Tongue (tissue), 2 donors: ENCODE results near the gene ULK4. TPM values are rescaled to one million over a fixed set of nuclear protein-coding genes. Genes with fewer than 3 reads are reported as not detected.

Experiments
- small RNA-seq: library from RNA; depleted of rRNA; stranded (forward); fragments of <200 nt; gene quantifications from one replicate; pipeline ENCODE3, GENCODE V24; 2014; ENCODE audit warnings: low replicate concordance
- total RNA-seq: library from RNA; depleted of rRNA; stranded (reverse); fragments of >200 nt; gene quantifications from one replicate; pipeline ENCODE4 v1.2.3, GENCODE V29; 2014

Gene ULK4
- total RNA-seq, 1 donor from 2014 or later = 22.2 TPM

Small RNAs within 50 kb of the gene (small RNA-seq; reads per million reads assigned to genes)
- gene ATP6V0E1P2 (not detected), gene RF00019 (not detected), gene RF00096 (not detected), gene RF00602 (not detected)

Other genes starting within 250 kb of the ULK4 start
- gene TRAK1, start 129.3 kb upstream of the ULK4 start, total RNA-seq = 169 TPM